ENCODE results near the gene TADA2A.
"Not testable (repeated sequence)": the region's sequence is repeated elsewhere in the genome, so short reads cannot be mapped to it uniquely, and the experiment has no call there.

Gene TADA2A

GRCh38 chr17:37447641-37448040, 41.0 kb downstream of the TADA2A start:
- no peak for TF ChIP-seq CTCF (conservative IDR thresholded peaks at IDR 0.05; ENCODE audit: low read depth)
- DNase-seq (ENCODE audit: low spot score), result peak; percentile 47
- POLR2A ChIA-PET (ENCODE audit: low non-redundant PET), result no interaction called here
- CTCF ChIA-PET, result interaction anchor here (0.6 kb wide), 1 partner anchor 63 kb away, joined by 3 read pairs; no protein-coding TSS in a partner anchor
- H3K27ac ChIP-seq, result peak overlapping the region; percentile 66

DNA sequence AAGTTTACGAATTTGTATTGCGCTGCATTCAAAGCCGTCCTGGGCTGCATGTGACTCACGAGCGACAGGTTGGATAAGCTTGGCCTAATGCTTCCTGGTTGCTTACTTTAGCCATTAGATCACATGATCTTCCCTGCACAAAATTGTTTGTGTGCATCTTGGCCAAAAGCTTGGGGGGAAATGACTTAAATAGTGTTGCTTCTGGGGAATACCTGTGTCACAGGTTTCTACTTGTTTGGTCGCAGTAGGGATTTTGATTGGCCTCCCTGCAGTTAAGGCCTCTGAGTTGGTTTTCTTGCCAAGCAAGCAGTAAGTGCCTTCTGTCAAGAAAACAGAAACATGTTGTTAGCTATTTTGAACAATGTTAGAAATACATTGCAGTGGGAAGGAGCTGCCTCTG, 43.4 kb downstream of the TADA2A start:
- POLR2A ChIA-PET (ENCODE audit: low non-redundant PET), result interaction anchor here (0.5 kb wide), 1 partner anchor 9 kb away, joined by 4 read pairs; no protein-coding TSS in a partner anchor
- H3K27ac ChIP-seq, result peak overlapping the region; percentile 78
- TF ChIP-seq CTCF (conservative IDR thresholded peaks at IDR 0.05; ENCODE audit: low read depth), result no peak
- peak; percentile 72 for DNase-seq (ENCODE audit: low spot score)
- CTCF ChIA-PET, result interaction anchor here (1.1 kb wide), 2 partner anchors 11 to 77 kb away, joined by 3 to 4 read pairs; no protein-coding TSS in a partner anchor

DNA sequence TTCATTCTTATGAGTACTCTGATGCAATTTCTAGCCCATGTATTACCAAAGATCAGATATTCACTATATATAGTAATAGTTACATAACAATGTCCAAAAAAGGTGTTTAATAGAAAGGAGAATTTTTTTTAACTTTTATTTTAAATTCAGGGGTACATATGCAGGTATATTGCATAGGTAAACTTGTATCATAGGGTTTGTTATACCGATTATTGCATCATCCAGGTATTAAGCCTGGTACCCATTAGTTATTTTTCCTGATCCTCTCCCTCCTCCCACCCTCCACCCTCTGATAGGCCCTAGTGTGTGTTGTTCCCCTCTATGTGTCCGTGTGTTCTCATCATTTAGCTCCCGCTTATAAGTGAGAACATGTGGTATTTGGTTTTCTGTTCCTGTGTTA, 51.1 kb downstream of the TADA2A start:
- POLR2A ChIA-PET (ENCODE audit: low non-redundant PET), result interaction anchor here (0.5 kb wide), 1 partner anchor 146 kb away, joined by 3 read pairs; no protein-coding TSS in a partner anchor

DNA sequence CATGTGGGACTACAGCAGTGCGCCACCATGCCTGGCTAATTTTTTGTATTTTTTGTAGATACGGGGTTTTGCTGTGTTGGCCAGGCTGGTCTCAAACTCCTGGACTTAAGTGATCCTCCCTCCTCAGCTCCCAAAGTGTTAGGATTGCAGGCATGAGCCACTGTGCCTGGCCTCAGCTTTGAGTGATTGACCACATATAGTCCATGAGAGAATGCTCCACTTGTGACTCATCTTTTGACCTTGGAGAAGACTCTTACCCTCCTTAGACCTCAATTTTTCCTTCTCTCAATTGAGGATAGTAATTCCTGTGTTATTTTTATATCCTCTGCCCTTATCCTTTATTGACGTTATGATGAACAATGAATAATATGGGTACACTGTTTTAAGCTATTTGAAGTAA, 52.1 kb downstream of the TADA2A start:
- DNase-seq (ENCODE audit: low spot score), result no peak
- ChIA-PET POLR2A (ENCODE audit: low non-redundant PET) (no interaction called here), CTCF (no interaction called here)
- TF ChIP-seq CTCF (conservative IDR thresholded peaks at IDR 0.05; ENCODE audit: low read depth), result no peak
- H3K27ac ChIP-seq, result peak overlapping the region; percentile 46

More for the DNA sequence above, 51.1 kb downstream of the TADA2A start:
- H3K27ac ChIP-seq; DNase-seq (ENCODE audit: low spot score); CTCF ChIA-PET: not testable (repeated sequence)

- CTCF ChIA-PET, result interaction anchor here (0.7 to 0.8 kb wide), 2 partner anchors 11 to 95 kb away, joined by 3 read pairs; no protein-coding TSS in a partner anchor
- POLR2A ChIA-PET (ENCODE audit: low non-redundant PET), result no interaction called here
- no peak for DNase-seq (ENCODE audit: low spot score)
- no peak overlapping the region for H3K27ac ChIP-seq
- no peak for TF ChIP-seq CTCF (conservative IDR thresholded peaks at IDR 0.05; ENCODE audit: low read depth)
Measured at GRCh38 chr17:37461668-37462067, 55.0 kb downstream of the TADA2A start.

DNA sequence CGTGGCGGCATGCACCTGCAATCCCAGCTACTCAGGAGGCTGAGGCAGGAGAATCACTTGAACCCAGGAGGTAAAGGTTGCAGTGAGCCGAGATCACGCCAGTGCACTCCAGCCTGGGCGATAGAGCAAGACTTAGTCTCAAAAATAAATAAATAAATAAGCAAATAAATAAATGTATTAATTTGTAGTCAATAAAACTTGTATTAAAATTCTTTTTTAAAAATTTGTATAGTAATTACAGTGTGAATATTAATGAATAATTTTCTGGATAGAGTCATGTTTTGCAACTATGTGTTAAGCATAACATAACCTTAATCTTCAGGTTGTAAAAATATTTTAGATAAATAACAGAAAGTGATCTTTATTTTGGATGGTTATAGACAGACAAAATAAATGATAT, 55.8 kb downstream of the TADA2A start:
- POLR2A ChIA-PET (ENCODE audit: low non-redundant PET), result no interaction called here
- TF ChIP-seq CTCF (conservative IDR thresholded peaks at IDR 0.05; ENCODE audit: low read depth), result no peak
- CTCF ChIA-PET, result no interaction called here
- no peak overlapping the region for H3K27ac ChIP-seq
- no peak for DNase-seq (ENCODE audit: low spot score)

GRCh38 chr17:37463039-37463438, 56.4 kb downstream of the TADA2A start:
- TF ChIP-seq CTCF (conservative IDR thresholded peaks at IDR 0.05; ENCODE audit: low read depth), result no peak
- no peak overlapping the region for H3K27ac ChIP-seq
- no peak for DNase-seq (ENCODE audit: low spot score)
- ChIA-PET CTCF (no interaction called here), POLR2A (ENCODE audit: low non-redundant PET) (no interaction called here)
